GM12864 (cell line): ENCODE measurements around the gene GSAP.
"Not testable (repeated sequence)": the region's sequence is repeated elsewhere in the genome, so short reads cannot be mapped to it uniquely, and the experiment has no call there.

ENCODE experiments used
- DNase-seq: peaks from one replicate; pipeline ENCODE4 v3.0.0-alpha.2; 2011; ENCODE audit warnings: low read depth
- H3K4me3 ChIP-seq: 2 replicates; pipeline ENCODE4 v1.5.1; 2011; ENCODE audit warnings: mild to moderate bottlenecking, low read depth, low read length, control low read depth
- CTCF ChIP-seq: IDR thresholded peaks from 2 replicates; pipeline ENCODE4 v1.5.1; 2011; ENCODE audit warnings: low read depth, mild to moderate bottlenecking, moderate library complexity, low read length, control low read depth, inconsistent platforms; ENCODE audit errors: missing control alignments

Gene GSAP

GRCh38 chr7:77415823-77416620, at the start of gene GSAP:
GSAP (minus strand) TSS chr7:77416349; CDS start chr7:77416321, 28 bp downstream.
- TF ChIP-seq CTCF, result no peak
- peak within 1 kb of the TSS; percentile 55 for H3K4me3 ChIP-seq
- DNase-seq, result no peak

GRCh38 chr7:77465256-77465655, 49.1 kb upstream of the GSAP start:
- TF ChIP-seq CTCF, result no peak
- H3K4me3 ChIP-seq, result no peak overlapping the region
- DNase-seq, result no peak

- DNase-seq, result peak; percentile 59
- no peak for TF ChIP-seq CTCF
- H3K4me3 ChIP-seq, result no peak overlapping the region
Observed at GRCh38 chr7:77464589-77464988, 48.4 kb upstream of the GSAP start.

GRCh38 chr7:77463632-77464031, 47.5 kb upstream of the GSAP start:
- peak; percentile 51 for DNase-seq
- not testable (repeated sequence) for H3K4me3 ChIP-seq

- no peak for TF ChIP-seq CTCF
- no peak overlapping the region for H3K4me3 ChIP-seq
- DNase-seq, result no peak
Observed at GRCh38 chr7:77461842-77462241, 45.7 kb upstream of the GSAP start.

- no peak for DNase-seq
- no peak for TF ChIP-seq CTCF
Observed at GRCh38 chr7:77461246-77461645, 45.1 kb upstream of the GSAP start.

GRCh38 chr7:77460057-77460486, 43.9 kb upstream of the GSAP start:
- H3K4me3 ChIP-seq, result no peak overlapping the region
- TF ChIP-seq CTCF, result no peak
- no peak for DNase-seq

More at GRCh38 chr7:77461246-77461645, 45.1 kb upstream of the GSAP start:
- no peak overlapping the region for H3K4me3 ChIP-seq
